ENCODE results near the gene MED13. TPM values are rescaled to one million over a fixed set of nuclear protein-coding genes. Genes with fewer than 3 reads are reported as not detected.

Gene MED13
- total RNA-seq, 1 donor from 2014 or later = 69.7 TPM

- Mint-ChIP-seq H3K4me1 (ENCODE audit: unreplicated experiment) (no peaks in the 10 kb centered on the region), H3K36me3 (ENCODE audit: unreplicated experiment) (peaks cover 33% of the 10 kb centered on the region), H3K27me3 (ENCODE audit: unreplicated experiment) (no peaks in the 10 kb centered on the region), H3K27ac (ENCODE audit: unreplicated experiment) (no peak overlapping the region), H3K9me3 (ENCODE audit: unreplicated experiment) (no peaks in the 10 kb centered on the region), H3K4me3 (ENCODE audit: unreplicated experiment) (no peak overlapping the region)
- TF ChIP-seq, protein P1, sequence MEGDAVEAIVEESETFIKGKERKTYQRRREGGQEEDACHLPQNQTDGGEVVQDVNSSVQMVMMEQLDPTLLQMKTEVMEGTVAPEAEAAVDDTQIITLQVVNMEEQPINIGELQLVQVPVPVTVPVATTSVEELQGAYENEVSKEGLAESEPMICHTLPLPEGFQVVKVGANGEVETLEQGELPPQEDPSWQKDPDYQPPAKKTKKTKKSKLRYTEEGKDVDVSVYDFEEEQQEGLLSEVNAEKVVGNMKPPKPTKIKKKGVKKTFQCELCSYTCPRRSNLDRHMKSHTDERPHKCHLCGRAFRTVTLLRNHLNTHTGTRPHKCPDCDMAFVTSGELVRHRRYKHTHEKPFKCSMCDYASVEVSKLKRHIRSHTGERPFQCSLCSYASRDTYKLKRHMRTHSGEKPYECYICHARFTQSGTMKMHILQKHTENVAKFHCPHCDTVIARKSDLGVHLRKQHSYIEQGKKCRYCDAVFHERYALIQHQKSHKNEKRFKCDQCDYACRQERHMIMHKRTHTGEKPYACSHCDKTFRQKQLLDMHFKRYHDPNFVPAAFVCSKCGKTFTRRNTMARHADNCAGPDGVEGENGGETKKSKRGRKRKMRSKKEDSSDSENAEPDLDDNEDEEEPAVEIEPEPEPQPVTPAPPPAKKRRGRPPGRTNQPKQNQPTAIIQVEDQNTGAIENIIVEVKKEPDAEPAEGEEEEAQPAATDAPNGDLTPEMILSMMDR (IDR thresholded peaks at IDR 0.05) = no peak
- no peak for DNase-seq (ENCODE audit: extremely low spot score, unreplicated experiment)
Observed at GRCh38 chr17:61974115-61974514, 91.0 kb downstream of the MED13 start.

- no peak for DNase-seq (ENCODE audit: extremely low spot score, unreplicated experiment)
- no peak overlapping the region for H3K4me3 Mint-ChIP-seq (ENCODE audit: unreplicated experiment)
- no peak overlapping the region for H3K27ac Mint-ChIP-seq (ENCODE audit: unreplicated experiment)
- H3K9me3 Mint-ChIP-seq (ENCODE audit: unreplicated experiment) = no peaks in the 10 kb centered on the region
- TF ChIP-seq, protein P1 (IDR thresholded peaks at IDR 0.05) = no peak
- peaks cover 38% of the 10 kb centered on the region for H3K36me3 Mint-ChIP-seq (ENCODE audit: unreplicated experiment)
- H3K27me3 Mint-ChIP-seq (ENCODE audit: unreplicated experiment) = no peaks in the 10 kb centered on the region
- no peaks in the 10 kb centered on the region for H3K4me1 Mint-ChIP-seq (ENCODE audit: unreplicated experiment)
Observed at GRCh38 chr17:61972311-61972710, 92.8 kb downstream of the MED13 start.

DNA sequence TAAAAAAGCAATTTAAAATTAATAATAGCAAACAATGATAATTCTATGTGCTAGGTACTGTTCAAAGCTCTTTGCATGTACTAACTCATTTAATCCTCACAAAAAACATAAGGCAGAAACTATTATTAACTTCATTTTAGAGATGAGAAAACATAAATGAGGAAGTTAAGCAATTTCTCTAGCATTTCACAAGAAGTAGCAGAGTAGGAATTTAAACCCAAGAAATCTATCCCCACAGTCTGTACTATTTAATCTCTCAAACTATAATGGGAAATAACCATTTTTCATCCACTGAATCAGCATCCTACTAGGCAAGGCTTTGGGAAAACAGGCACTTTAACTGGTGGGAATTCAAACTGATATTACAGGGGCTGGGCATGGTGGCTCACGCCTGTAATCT lies 95.0 kb downstream of the MED13 start:
- Mint-ChIP-seq H3K27me3 (ENCODE audit: unreplicated experiment) (no peaks in the 10 kb centered on the region), H3K9me3 (ENCODE audit: unreplicated experiment) (no peaks in the 10 kb centered on the region), H3K27ac (ENCODE audit: unreplicated experiment) (no peak overlapping the region), H3K36me3 (ENCODE audit: unreplicated experiment) (peaks cover 42% of the 10 kb centered on the region), H3K4me3 (ENCODE audit: unreplicated experiment) (no peak overlapping the region), H3K4me1 (ENCODE audit: unreplicated experiment) (no peaks in the 10 kb centered on the region)
- TF ChIP-seq, protein P1 (IDR thresholded peaks at IDR 0.05) = no peak
- DNase-seq (ENCODE audit: extremely low spot score, unreplicated experiment) = no peak

DNA sequence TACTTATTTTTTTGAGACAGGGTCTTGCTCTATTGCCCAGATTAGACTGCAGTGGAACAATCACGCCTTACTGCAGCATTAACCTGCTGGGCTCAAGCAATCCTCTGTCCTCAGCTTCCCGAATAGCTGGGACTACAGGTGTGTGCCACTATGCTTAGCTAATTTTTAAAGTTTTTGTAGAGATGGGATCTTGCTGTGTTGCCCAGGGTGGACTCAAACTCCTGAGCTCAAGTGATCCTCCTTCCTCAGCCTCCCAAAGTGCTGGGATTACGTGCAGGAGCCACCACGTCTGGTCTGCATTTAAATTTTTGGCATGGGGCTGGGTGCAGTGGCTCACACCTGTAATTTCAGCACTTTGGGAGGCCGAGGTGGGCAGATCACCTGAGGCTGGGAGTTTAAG lies 96.3 kb downstream of the MED13 start:
- H3K36me3 Mint-ChIP-seq (ENCODE audit: unreplicated experiment) = peaks cover 42% of the 10 kb centered on the region
- H3K9me3 Mint-ChIP-seq (ENCODE audit: unreplicated experiment) = no peaks in the 10 kb centered on the region
- H3K27ac Mint-ChIP-seq (ENCODE audit: unreplicated experiment) = no peak overlapping the region
- no peaks in the 10 kb centered on the region for H3K27me3 Mint-ChIP-seq (ENCODE audit: unreplicated experiment)
- no peak overlapping the region for H3K4me3 Mint-ChIP-seq (ENCODE audit: unreplicated experiment)
- DNase-seq (ENCODE audit: extremely low spot score, unreplicated experiment) = no peak
- TF ChIP-seq, protein P1 (IDR thresholded peaks at IDR 0.05) = no peak
- no peaks in the 10 kb centered on the region for H3K4me1 Mint-ChIP-seq (ENCODE audit: unreplicated experiment)

GRCh38 chr17:61967729-61968128 lies 97.3 kb downstream of the MED13 start:
- no peaks in the 10 kb centered on the region for H3K9me3 Mint-ChIP-seq (ENCODE audit: unreplicated experiment)
- H3K27ac Mint-ChIP-seq (ENCODE audit: unreplicated experiment) = no peak overlapping the region
- H3K36me3 Mint-ChIP-seq (ENCODE audit: unreplicated experiment) = peaks cover 46% of the 10 kb centered on the region
- no peak for DNase-seq (ENCODE audit: extremely low spot score, unreplicated experiment)
- TF ChIP-seq, protein P1 (IDR thresholded peaks at IDR 0.05) = no peak
- H3K4me3 Mint-ChIP-seq (ENCODE audit: unreplicated experiment) = no peak overlapping the region
- no peaks in the 10 kb centered on the region for H3K27me3 Mint-ChIP-seq (ENCODE audit: unreplicated experiment)
- H3K4me1 Mint-ChIP-seq (ENCODE audit: unreplicated experiment) = no peaks in the 10 kb centered on the region

Measured in osteocyte (in vitro differentiated cells).